Measurements from ENCODE around the gene ARMC10. TPM values are rescaled to one million over a fixed set of nuclear protein-coding genes. Genes with fewer than 3 reads are reported as not detected.
"Not testable (repeated sequence)": the region's sequence is repeated elsewhere in the genome, so short reads cannot be mapped to it uniquely, and the experiment has no call there.

Gene ARMC10
- polyA plus RNA-seq, 3 donors: 19.0 to 28.3 (median 19.2) TPM

- H3K27ac ChIP-seq (ENCODE audit: low read depth, low read length): no peak overlapping the region
- WGBS, 3 donors: 1 to 7% (median 2%) methylated on average over 36 of the region's 36 CpGs
These were observed 488 bp downstream of the ARMC10 start for GRCh38 chr7:103075337-103075918.

- no peak overlapping the region for H3K27ac ChIP-seq (ENCODE audit: low read depth, low read length)
- 70 to 95% (median 75%) methylated on average over 7 of the region's 7 CpGs for WGBS, 3 donors
These were observed 1.8 kb downstream of the ARMC10 start for GRCh38 chr7:103076764-103077163.

DNA sequence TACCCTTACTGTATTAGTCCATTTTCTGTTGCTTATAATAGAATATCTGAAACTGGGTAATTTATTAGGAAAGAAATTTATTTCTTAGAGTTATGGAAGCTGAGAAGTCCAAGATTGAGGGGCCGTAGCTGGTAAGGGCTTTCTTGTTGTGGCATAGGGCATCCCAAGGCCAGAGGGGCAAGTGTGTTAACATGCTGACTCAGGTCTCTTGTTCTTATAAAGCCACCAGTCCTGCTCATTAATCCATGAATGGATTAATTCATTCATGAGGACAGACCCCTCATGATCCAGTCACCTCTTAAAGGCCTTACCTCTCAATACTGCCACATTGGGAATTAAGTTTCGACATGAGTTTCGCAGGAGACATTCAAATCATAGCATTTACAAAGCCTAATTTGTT, 2.4 kb downstream of the ARMC10 start:
- 95 to 98% (median 98%) methylated on average over 3 of the region's 3 CpGs for WGBS, 3 donors
- H3K27ac ChIP-seq (ENCODE audit: low read depth, low read length): no peak overlapping the region

DNA sequence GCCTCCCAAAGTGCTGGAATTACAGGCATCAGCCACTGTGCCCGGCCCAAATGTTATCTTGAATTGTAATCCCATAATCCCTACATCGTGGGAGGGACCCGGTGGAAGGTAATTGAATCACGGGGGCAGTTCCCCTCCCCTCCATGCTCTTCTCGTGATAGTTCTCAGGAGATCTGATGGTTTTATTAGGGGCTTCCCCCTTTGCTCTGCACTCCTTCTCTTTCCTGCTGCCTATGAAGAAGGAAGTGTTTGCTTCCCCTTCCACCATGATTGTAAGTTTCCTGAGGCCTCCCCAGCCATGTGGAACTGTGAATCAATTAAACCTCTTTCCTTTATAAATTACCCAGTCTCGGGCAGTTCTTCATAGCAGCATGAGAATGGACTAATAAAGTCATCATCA, 3.3 kb downstream of the ARMC10 start:
- WGBS, 3 donors: 67 to 87% (median 73%) methylated on average over 6 of the region's 6 CpGs
- not testable (repeated sequence) for H3K27ac ChIP-seq (ENCODE audit: low read depth, low read length)

- 80 to 89% (median 84%) methylated on average over 3 of the region's 3 CpGs for WGBS, 3 donors
- H3K27ac ChIP-seq (ENCODE audit: low read depth, low read length): no peak overlapping the region
These were observed 4.9 kb downstream of the ARMC10 start for GRCh38 chr7:103079836-103080235.

DNA sequence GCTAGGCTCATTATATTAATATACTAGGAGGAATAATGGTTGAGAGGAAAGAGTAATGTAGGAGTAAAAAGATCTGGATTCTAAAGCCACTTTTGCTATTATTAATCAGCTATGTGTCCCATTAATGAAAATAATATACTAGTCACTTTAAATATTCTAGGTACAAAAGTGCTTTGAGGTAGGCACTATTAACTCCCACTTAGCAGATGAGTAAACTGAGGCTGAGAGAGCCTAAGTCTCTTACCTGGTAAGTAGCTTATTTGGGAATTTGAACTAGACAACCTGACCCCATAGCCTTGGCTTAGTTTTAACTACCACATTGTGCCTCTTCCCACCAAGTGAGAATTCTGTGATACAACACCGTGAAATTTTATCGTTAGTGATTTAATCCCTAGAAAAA, 6.0 kb downstream of the ARMC10 start:
- 93 to 98% (median 97%) methylated on average over 2 of the region's 2 CpGs for WGBS, 3 donors
- no peak overlapping the region for H3K27ac ChIP-seq (ENCODE audit: low read depth, low read length)

DNA sequence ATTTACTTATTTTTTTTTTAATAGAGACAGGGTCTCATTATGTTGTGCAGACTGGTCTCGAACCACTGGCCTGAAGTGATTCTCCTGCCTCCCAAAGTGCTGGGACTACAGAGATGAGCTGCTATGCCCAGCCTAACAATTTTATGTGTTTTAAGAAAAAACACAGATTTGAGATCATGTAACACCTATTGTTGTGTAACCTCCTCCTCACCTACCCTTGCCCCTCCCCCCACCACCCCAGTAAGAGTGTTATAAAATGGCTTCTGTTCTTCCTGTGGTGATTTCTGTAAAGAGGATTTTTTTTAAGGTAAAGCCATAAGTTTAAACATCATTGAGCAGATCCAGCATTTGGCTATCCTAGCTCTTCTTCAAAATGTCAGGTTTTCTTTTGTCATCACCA, 7.6 kb downstream of the ARMC10 start:
- H3K27ac ChIP-seq (ENCODE audit: low read depth, low read length): no peak overlapping the region
- WGBS, 3 donors: 97 to 100% (median 100%) methylated on average over 1 of the region's 1 CpG

GRCh38 chr7:103083210-103083609, 8.3 kb downstream of the ARMC10 start:
- 84 to 97% (median 95%) methylated on average over 3 of the region's 3 CpGs for WGBS, 3 donors
- no peak overlapping the region for H3K27ac ChIP-seq (ENCODE audit: low read depth, low read length)

DNA sequence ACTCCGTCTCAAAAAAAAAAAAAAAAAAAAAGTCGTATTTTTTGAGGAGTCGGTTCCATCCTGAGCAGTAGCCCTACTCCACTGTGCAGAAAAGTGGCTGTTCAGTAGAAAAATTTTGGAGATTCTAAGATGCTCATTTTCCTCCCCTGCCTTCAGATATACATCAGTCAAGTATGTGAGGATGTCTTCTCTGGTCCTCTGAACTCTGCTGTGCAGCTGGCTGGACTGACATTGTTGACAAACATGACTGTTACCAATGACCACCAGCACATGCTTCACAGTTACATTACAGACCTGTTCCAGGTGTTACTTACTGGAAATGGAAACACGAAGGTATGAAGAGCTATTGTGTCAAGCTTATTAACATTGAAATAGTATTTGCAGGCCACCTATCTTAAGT, 17.4 kb downstream of the ARMC10 start:
- H3K27ac ChIP-seq (ENCODE audit: low read depth, low read length): not testable (repeated sequence)
- 63 to 81% (median 68%) methylated on average over 4 of the region's 4 CpGs for WGBS, 3 donors

- WGBS, 3 donors: 48 to 52% (median 48%) methylated on average over 1 of the region's 1 CpG
- H3K27ac ChIP-seq (ENCODE audit: low read depth, low read length): no peak overlapping the region
These were observed 18.5 kb downstream of the ARMC10 start for GRCh38 chr7:103093429-103093828.

GRCh38 chr7:103094102-103094501, 19.2 kb downstream of the ARMC10 start:
- no peak overlapping the region for H3K27ac ChIP-seq (ENCODE audit: low read depth, low read length)
- WGBS, 3 donors: 48 to 55% (median 49%) methylated on average over 3 of the region's 3 CpGs

GRCh38 chr7:103095558-103095957, 20.6 kb downstream of the ARMC10 start:
- not testable (repeated sequence) for H3K27ac ChIP-seq (ENCODE audit: low read depth, low read length)
- WGBS, 3 donors: 95 to 100% (median 99%) methylated on average over 2 of the region's 2 CpGs

- WGBS, 3 donors: 92 to 97% (median 93%) methylated on average over 2 of the region's 2 CpGs
- no peak overlapping the region for H3K27ac ChIP-seq (ENCODE audit: low read depth, low read length)
These were observed 22.1 kb downstream of the ARMC10 start for GRCh38 chr7:103097041-103097440.

DNA sequence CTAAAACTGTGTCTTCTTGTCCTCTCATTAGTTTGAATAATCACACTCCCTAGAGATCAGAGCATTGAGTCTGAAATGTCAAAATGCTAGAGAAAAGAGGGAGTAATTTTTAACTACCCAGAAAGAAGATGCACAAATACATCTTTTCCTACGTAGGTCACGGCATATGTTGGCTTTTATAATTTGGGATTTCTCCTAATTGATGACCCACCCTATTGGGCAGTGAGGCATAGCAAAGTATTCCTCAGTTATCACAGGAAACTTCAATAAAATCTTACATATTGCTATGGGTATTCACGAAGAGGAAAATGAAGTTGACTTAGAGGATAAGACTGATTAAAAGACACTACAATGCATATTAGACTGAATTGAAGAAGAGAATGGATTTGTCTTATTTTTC, 25.4 kb downstream of the ARMC10 start:
- whole genome bisulfite sequencing, 3 donors: 62 to 82% (median 65%) methylated on average over 3 of the region's 3 CpGs
- no peak overlapping the region for H3K27ac ChIP-seq (ENCODE audit: low read depth, low read length)

DNA sequence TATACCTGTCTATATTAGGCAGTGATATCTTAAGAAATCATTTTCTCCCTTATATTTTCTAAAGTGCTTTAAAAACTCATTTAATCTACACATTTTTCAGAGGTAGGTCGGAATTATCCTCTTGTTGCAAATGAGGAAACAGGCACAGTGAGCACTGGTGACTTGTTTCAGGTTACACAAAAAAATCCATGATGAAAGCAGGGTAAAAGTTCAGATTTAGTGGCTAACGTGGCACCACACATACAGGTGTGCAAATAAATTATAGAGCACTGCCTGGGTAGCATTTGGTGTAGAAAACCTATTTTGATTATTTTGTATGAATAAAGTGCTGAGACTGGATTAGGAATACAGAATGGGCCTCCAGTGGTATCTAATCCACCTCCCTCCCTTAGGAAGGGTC, 26.6 kb downstream of the ARMC10 start:
- WGBS, 3 donors: 42 to 59% (median 45%) methylated on average over 2 of the region's 2 CpGs
- no peak overlapping the region for H3K27ac ChIP-seq (ENCODE audit: low read depth, low read length)

DNA sequence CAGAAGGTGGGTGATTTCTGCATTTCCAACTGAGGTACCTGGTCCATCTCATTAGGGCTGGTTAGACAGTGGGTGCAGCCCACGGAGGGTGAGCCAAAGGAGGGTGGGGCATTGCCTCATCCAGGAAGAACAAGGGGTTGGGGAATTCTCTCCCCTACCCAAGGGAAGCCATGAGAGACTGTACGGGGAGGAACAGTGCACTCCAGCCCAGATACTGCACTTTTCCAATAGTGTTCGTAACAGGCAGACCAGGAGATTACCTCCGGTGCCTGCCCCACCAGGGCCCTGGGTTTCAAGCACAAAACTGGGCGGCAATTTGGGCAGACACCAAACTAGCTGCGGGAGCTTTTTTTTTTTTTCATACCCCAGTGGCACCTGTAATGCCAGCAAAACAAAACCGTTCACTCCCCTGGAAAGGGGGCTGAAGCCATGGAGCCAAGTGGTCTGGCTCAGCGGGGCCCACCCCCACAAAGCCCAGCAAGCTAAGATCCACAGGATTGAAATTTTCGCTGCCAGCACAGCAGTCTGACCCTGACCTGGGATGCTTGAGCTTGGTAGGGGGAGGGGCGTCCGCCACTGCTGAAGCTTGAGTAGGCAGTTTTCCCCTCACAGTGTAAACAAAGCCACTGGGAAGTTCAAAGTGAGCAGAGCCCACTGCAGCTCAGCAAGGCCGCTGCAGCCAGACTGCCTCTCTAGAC, 31.2 kb downstream of the ARMC10 start:
- no peak overlapping the region for H3K27ac ChIP-seq (ENCODE audit: low read depth, low read length)
- WGBS, 3 donors: 53 to 77% (median 72%) methylated on average over 12 of the region's 12 CpGs

- WGBS, 3 donors: 40 to 74% (median 70%) methylated on average over 6 of the region's 6 CpGs
These were observed 31.7 kb downstream of the ARMC10 start for GRCh38 chr7:103106703-103107070.

GRCh38 chr7:103113164-103113563, 38.2 kb downstream of the ARMC10 start:
- H3K27ac ChIP-seq (ENCODE audit: low read depth, low read length): no peak overlapping the region
- whole genome bisulfite sequencing, 3 donors: 92 to 94% (median 92%) methylated on average over 2 of the region's 2 CpGs

More at GRCh38 chr7:103106703-103107070, 31.7 kb downstream of the ARMC10 start:
- H3K27ac ChIP-seq (ENCODE audit: low read depth, low read length): not testable (repeated sequence)

- no peak overlapping the region for H3K27ac ChIP-seq (ENCODE audit: low read depth, low read length)
- 92 to 100% (median 97%) methylated on average over 1 of the region's 1 CpG for WGBS, 3 donors
These were observed 39.7 kb downstream of the ARMC10 start for GRCh38 chr7:103114576-103115008.

DNA sequence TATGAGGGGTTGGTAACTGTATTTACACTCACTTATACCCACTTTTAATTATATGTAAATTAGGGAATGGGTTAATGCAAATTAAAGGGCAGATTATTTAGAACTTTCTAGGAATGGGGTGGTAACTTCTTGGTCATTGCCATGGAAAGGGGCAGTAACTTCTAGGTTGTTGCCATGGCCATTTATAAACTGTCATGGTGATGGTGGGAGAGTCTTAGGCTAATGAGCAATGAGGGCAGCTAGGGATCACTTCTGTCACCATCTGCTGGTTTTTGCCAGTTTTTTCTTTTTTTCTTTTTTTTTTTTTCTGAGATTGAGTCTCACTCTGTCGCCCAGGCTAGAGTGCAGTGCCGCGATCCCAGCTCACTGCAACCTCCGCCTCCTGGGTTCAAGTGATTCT, 40.8 kb downstream of the ARMC10 start:
- H3K27ac ChIP-seq (ENCODE audit: low read depth, low read length): no peak overlapping the region
- WGBS, 3 donors: 94 to 97% (median 94%) methylated on average over 4 of the region's 4 CpGs

Measured in adipose tissue (tissue), 3 donors.